BJ (cell line): ENCODE data around the gene SLC43A3. TPM values are rescaled to one million over a fixed set of nuclear protein-coding genes. Genes with fewer than 3 reads are reported as not detected.
"Not testable (repeated sequence)": the region's sequence is repeated elsewhere in the genome, so short reads cannot be mapped to it uniquely, and the experiment has no call there.

ENCODE experiments used
- CTCF ChIA-PET: fragments of 350-600 bp; formaldehyde crosslinking; extraction: SDS; loops from one replicate; lab custom pipeline; 2021; ENCODE audit warnings: antibody characterized with exemption, inconsistent platforms; lab: Yijun Ruan, JAX
- POLR2A ChIA-PET: fragments of 300-600 bp; sonication (Branson Sonifier 250); formaldehyde crosslinking; extraction: SDS; loops from one replicate; lab custom pipeline; 2021; ENCODE audit warnings: antibody characterized with exemption; lab: Charles Lee
- DNase-seq: peaks from one replicate; pipeline ENCODE4 v3.0.0-alpha.2; 2011; ENCODE audit warnings: low read depth
- H3K27me3 ChIP-seq: 2 replicates; pipeline ENCODE4 v1.6.0; 2011; ENCODE audit warnings: low read length; ENCODE audit not compliant: control insufficient read depth, insufficient read depth
- H3K36me3 ChIP-seq: 2 replicates; pipeline ENCODE4 v1.5.1; 2011; ENCODE audit warnings: low read length; ENCODE audit not compliant: control insufficient read depth, insufficient read depth
- H3K4me3 ChIP-seq: 2 replicates; pipeline ENCODE4 v1.5.1; 2011; ENCODE audit warnings: low read depth, mild to moderate bottlenecking, control low read depth, low read length
- polyA plus RNA-seq: library from polyadenylated mRNA; depleted of rRNA; stranded (reverse); fragments of >200 nt; gene quantifications from 2 replicates; pipeline ENCODE4 v1.2.3, GENCODE V29; 2011
- TF ChIP-seq, protein P1 (sequence below): IDR thresholded peaks from 2 replicates; pipeline ENCODE4 v1.5.1; 2011; ENCODE audit warnings: low read depth, mild to moderate bottlenecking, control low read depth, inconsistent platforms, low read length, moderate library complexity; ENCODE audit not compliant: insufficient read depth

SLC43A3 gene
- polyA plus RNA-seq, 1 experiment: 26.7 TPM

DNA sequence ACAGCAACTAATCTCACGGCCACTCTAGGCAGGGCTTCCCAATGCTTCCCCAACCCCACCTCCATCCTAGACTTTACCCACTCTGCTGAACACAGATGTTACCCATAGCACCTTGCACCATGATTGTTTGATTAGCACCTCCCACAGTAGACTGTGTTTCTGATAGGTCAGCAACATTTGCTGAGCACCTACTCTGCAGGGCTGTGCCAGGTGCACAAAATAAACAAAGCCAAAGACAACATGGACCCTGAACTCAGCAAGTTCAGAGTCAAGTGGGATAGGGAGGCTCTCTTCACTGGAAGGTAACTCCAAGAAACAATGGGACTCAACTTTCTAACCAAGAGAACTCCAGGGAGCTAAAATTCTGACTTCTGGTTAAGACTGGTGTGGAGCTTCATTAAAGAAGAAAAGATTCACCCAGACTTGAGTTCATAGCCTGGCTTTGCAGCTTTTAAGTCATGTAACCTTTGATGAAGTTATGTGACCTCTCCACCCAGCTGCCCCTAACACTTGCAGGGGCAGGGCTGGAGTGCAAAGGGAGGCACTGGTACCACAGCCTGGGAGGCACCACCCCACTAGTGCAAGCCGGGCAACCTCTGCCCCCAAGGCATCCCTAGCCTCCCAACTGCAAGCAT, 26.7 kb upstream of the SLC43A3 start:
- peaks cover 11% of the 10 kb centered on the region for H3K27me3 ChIP-seq
- no peak for DNase-seq
- POLR2A ChIA-PET: no interaction called here
- H3K36me3 ChIP-seq: no peaks in the 10 kb centered on the region
- H3K4me3 ChIP-seq: no peak overlapping the region
- CTCF ChIA-PET: interaction anchor here (1.0 to 12.8 kb wide), 4 partner anchors 17 to 73 kb away, joined by 3 to 188 read pairs (median 4); no protein-coding TSS in a partner anchor
- TF ChIP-seq, protein P1, sequence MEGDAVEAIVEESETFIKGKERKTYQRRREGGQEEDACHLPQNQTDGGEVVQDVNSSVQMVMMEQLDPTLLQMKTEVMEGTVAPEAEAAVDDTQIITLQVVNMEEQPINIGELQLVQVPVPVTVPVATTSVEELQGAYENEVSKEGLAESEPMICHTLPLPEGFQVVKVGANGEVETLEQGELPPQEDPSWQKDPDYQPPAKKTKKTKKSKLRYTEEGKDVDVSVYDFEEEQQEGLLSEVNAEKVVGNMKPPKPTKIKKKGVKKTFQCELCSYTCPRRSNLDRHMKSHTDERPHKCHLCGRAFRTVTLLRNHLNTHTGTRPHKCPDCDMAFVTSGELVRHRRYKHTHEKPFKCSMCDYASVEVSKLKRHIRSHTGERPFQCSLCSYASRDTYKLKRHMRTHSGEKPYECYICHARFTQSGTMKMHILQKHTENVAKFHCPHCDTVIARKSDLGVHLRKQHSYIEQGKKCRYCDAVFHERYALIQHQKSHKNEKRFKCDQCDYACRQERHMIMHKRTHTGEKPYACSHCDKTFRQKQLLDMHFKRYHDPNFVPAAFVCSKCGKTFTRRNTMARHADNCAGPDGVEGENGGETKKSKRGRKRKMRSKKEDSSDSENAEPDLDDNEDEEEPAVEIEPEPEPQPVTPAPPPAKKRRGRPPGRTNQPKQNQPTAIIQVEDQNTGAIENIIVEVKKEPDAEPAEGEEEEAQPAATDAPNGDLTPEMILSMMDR: no peak

DNA sequence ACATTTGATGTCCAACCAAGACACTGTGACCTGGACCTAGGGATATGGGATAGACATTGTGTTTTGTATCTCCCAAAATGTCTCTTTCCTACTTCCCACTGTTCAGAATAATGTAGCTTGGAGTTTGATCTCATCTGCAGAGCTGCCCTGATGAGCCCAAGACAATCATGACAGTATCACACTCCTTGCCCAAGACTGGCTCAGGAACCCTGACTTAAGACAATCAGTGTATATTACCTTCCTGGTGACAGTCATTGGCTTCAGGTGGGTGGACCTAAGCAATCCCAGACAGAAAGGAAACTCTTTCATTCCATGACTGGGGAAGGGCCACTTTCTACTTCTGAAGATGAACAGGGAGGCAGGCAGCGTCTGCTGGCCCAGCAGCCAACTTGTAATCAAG, 19.1 kb upstream of the SLC43A3 start:
- DNase-seq: no peak
- POLR2A ChIA-PET: no interaction called here
- peaks cover 2% of the 10 kb centered on the region for H3K27me3 ChIP-seq
- H3K4me3 ChIP-seq: no peak overlapping the region
- CTCF ChIA-PET: interaction anchor here (1.0 to 2.1 kb wide), 3 partner anchors 11 to 31 kb away, joined by 3 to 9 read pairs (median 4); no protein-coding TSS in a partner anchor
- TF ChIP-seq, protein P1: no peak
- H3K36me3 ChIP-seq: no peaks in the 10 kb centered on the region

DNA sequence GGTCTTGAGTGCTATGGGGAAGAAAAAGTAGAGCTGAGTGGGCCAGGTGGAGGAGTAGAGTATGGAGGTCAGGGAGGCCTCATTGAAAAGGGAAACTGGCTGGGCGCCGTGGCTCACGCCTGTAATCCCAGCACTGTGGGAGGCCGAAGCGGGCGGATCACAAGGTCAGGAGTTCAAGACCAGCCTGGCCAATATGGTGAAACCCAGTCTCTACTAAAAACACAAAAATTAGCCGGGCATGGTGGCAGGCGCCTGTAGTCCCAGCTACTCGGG, 18.1 kb upstream of the SLC43A3 start:
- H3K4me3 ChIP-seq, H3K36me3 ChIP-seq, DNase-seq, CTCF ChIA-PET, H3K27me3 ChIP-seq: not testable (repeated sequence)
- POLR2A ChIA-PET: interaction anchor here (0.7 kb wide), 1 partner anchor 70 kb away, joined by 6 read pairs; no protein-coding TSS in a partner anchor

DNA sequence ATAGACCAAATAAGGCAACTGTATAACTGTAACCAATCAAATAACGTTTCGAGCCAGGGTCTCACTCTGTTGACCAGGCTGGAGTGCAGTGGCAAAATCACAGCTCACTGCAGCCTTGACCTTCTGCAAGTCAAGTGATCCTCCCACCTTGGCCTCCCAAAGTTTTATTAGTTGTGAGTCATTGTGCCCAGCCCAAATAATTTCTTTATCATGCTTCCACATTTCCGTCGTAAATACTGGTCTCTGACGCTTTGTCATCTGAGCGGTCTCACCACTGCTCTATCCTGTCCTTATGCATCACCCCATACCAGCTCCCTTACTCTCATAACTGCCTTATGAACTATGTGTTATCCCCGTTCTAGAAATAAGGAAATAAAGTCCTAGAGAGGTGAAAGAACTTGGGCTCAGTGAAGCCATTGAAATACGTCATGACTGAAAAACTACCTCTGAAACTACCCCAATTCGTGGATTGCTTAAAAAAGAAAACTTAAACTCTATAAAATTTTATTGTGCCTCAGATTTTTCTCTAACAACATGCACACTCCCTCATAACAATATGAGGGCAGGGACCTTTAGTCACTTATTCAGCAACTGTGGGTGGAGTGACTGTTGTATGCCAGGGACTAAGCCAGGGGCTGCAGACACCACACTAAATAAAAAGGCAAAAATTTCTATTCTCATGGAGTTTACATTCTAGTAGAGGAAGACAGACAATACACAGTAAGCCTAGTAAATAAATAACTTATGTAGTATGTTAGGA, 17.6 kb upstream of the SLC43A3 start:
- CTCF ChIA-PET: interaction anchor here (1.9 to 2.8 kb wide), 2 partner anchors 13 to 99 kb away, joined by 5 to 22 read pairs; no protein-coding TSS in a partner anchor
- POLR2A ChIA-PET: interaction anchor here (0.7 kb wide), 1 partner anchor 70 kb away, joined by 6 read pairs; no protein-coding TSS in a partner anchor
- Histone ChIP-seq H3K27me3 (no peaks in the 10 kb centered on the region), H3K36me3 (no peaks in the 10 kb centered on the region), H3K4me3 (no peak overlapping the region)
- no peak for DNase-seq
- TF ChIP-seq, protein P1: no peak

DNA sequence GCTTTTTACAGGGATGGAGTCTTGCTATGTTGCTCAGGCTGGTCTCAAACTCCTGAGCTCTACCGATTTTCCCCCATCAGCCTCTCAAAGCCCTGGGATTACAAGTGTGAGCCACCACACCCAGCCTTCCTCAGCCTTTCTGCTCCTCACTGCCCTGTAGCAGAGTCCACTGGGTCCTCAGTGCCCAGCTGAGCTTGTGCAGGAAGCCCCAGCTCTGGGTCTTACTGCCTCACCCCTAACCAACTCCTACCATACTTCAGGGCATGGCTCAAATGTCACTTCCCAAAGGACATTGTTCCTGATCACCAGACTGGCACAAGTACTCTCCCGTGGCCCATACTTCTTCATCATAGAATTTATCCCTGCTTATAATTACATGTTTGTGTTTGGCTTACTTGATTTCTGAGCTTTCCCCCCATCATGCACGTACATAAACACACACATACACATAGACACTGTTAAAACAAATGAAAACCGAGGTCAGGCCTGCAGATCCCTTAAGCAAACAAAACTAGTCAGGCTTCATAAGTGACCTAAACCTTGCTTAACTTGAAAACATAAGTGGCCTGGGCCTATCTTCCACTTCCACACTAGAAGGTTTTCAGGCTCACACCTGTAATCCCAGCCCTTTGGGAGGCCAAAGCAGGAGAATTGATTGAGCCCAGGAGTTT, 14.0 kb upstream of the SLC43A3 start:
- Histone ChIP-seq H3K4me3 (no peak overlapping the region), H3K27me3 (no peaks in the 10 kb centered on the region), H3K36me3 (no peaks in the 10 kb centered on the region)
- ChIA-PET CTCF (interaction anchor here (1.1 to 2.0 kb wide), 2 partner anchors 17 to 87 kb away, joined by 3 to 18 read pairs; no protein-coding TSS in a partner anchor), POLR2A (no interaction called here)
- TF ChIP-seq, protein P1: no peak
- DNase-seq: no peak
